Thoracic aorta (tissue), 2 donors: ENCODE results near the gene RAB40C. TPM values are rescaled to one million over a fixed set of nuclear protein-coding genes. Genes with fewer than 3 reads are reported as not detected.

Experiments used
- ATAC-seq: fragments of 150-250 bp; one replicate; pipeline ENCODE4 v1.8.0; 2017; ENCODE audit warnings: low read depth; ENCODE audit not compliant: insufficient number of reproducible peaks, low FRiP score
- DNase-seq: peaks from one replicate; pipeline ENCODE4 v3.0.0-alpha.2; 2020; ENCODE audit warnings: low spot score
- H3K27ac ChIP-seq, 2 donors: fragments of 200-600 bp; sonication (generic); 1 replicate in 1 of 2; 2 replicates in 1 of 2; pipeline ENCODE4 v1.5.1; 2016; ENCODE audit warnings: mild to moderate bottlenecking in 2 of 2, moderate library complexity in 2 of 2
- H3K27me3 ChIP-seq: fragments of 200-600 bp; sonication (generic); replicated peaks from 2 replicates; pipeline ENCODE4 v1.6.0; 2016; ENCODE audit warnings: mild to moderate bottlenecking; ENCODE audit not compliant: insufficient read depth
- H3K36me3 ChIP-seq: fragments of 200-600 bp; sonication (generic); one replicate; pipeline ENCODE4 v1.5.1; 2016
- H3K4me1 ChIP-seq, 2 donors: fragments of 200-600 bp; sonication (generic); 1 replicate in 1 of 2; 2 replicates in 1 of 2; pipeline versions ENCODE4 v1.5.1 to v1.6.0; 2016; ENCODE audit warnings: low read depth in 2 of 2, mild to moderate bottlenecking in 1 of 2; ENCODE audit not compliant: control insufficient read depth in 1 of 2
- H3K4me3 ChIP-seq: fragments of 200-600 bp; sonication (generic); 2 replicates; pipeline ENCODE4 v1.5.1; 2016; ENCODE audit warnings: mild to moderate bottlenecking
- H3K9me3 ChIP-seq: fragments of 200-600 bp; sonication (generic); 2 replicates; pipeline ENCODE4 v1.5.1; 2016
- CTCF ChIP-seq: fragments of 200-600 bp; sonication (generic); IDR thresholded peaks from one replicate; pipeline ENCODE4 v1.5.1; 2019; ENCODE audit warnings: antibody characterized with exemption
- total RNA-seq, 2 donors: library from RNA; depleted of rRNA; stranded (reverse); fragments of >200 nt; gene quantifications; one replicate each; pipeline versions ENCODE4 v1.1.0 to v1.2.3, GENCODE V29; 2016

RAB40C gene
- total RNA-seq, 2 donors from 2014 or later: 19.0 to 25.9 TPM

GRCh38 chr16:590188-590814 lies 435 bp downstream of the RAB40C start:
- H3K9me3 ChIP-seq: no peaks in the 10 kb centered on the region
- H3K36me3 ChIP-seq: no peaks in the 10 kb centered on the region
- no peaks in the 10 kb centered on the region for H3K27me3 ChIP-seq
- ATAC-seq (no peak), DNase-seq (no peak)
- H3K27ac ChIP-seq: peak overlapping the region; percentile 73 to 74
- H3K4me1 ChIP-seq: peaks cover 19 to 47% of the 10 kb centered on the region in 2 donors
- peak overlapping the region; percentile 95 for H3K4me3 ChIP-seq
- no peak for TF ChIP-seq CTCF

GRCh38 chr16:590815-591200 lies 942 bp downstream of the RAB40C start:
- no peak for TF ChIP-seq CTCF
- ATAC-seq (no peak), DNase-seq (no peak)
- Histone ChIP-seq H3K27ac (peak overlapping the region in 1 of 2 donors; percentile 74), H3K4me3 (peak overlapping the region; percentile 95), H3K9me3 (no peaks in the 10 kb centered on the region), H3K27me3 (no peaks in the 10 kb centered on the region), H3K4me1 (peaks cover 19 to 47% of the 10 kb centered on the region in 2 donors), H3K36me3 (no peaks in the 10 kb centered on the region)

- ATAC-seq (no peak), DNase-seq (no peak)
- Histone ChIP-seq H3K27me3 (no peaks in the 10 kb centered on the region), H3K27ac (no peak overlapping the region), H3K4me1 (peaks cover 19 to 47% of the 10 kb centered on the region in 2 donors), H3K9me3 (no peaks in the 10 kb centered on the region), H3K4me3 (peak overlapping the region; percentile 95), H3K36me3 (no peaks in the 10 kb centered on the region)
- no peak for TF ChIP-seq CTCF
Measured at GRCh38 chr16:591231-591630, 1.4 kb downstream of the RAB40C start.

- no peak overlapping the region for H3K27ac ChIP-seq
- H3K4me1 ChIP-seq: peaks cover 19 to 39% of the 10 kb centered on the region in 2 donors
- no peak for DNase-seq
- H3K27me3 ChIP-seq: no peaks in the 10 kb centered on the region
- peaks cover 2% of the 10 kb centered on the region for H3K36me3 ChIP-seq
- TF ChIP-seq CTCF: no peak
- H3K9me3 ChIP-seq: no peaks in the 10 kb centered on the region
- ATAC-seq: no peak
- H3K4me3 ChIP-seq: no peak overlapping the region
Measured at GRCh38 chr16:591892-592517, 2.1 kb downstream of the RAB40C start.

GRCh38 chr16:592518-593306 lies 2.8 kb downstream of the RAB40C start:
- TF ChIP-seq CTCF: no peak
- H3K9me3 ChIP-seq: no peaks in the 10 kb centered on the region
- no peak overlapping the region for H3K27ac ChIP-seq
- H3K27me3 ChIP-seq: no peaks in the 10 kb centered on the region
- no peak overlapping the region for H3K4me3 ChIP-seq
- DNase-seq: no peak
- H3K4me1 ChIP-seq: peaks cover 17 to 32% of the 10 kb centered on the region in 2 donors
- ATAC-seq: no peak
- peaks cover 2% of the 10 kb centered on the region for H3K36me3 ChIP-seq
